Right lobe of liver (tissue), 6 donors: Measurements from ENCODE around the gene HSD17B2. TPM values are rescaled to one million over a fixed set of nuclear protein-coding genes. Genes with fewer than 3 reads are reported as not detected.

Experiments used
- ATAC-seq, 4 donors: fragments of 200-7000 bp; cut with Tn5 transposase; one replicate each; pipeline ENCODE4 v1.9.1; 2020; ENCODE audit warnings: mild to moderate bottlenecking in 4 of 4, moderate library complexity in 4 of 4
- DNase-seq, 3 donors: peaks; one replicate each; pipeline ENCODE4 v3.0.0-alpha.2; 2020
- H3K27ac ChIP-seq, 3 donors: fragments of 200-600 bp; one replicate each; pipeline ENCODE4 v1.8.0; 2022
- H3K27me3 ChIP-seq, 2 donors: fragments of 200-600 bp; one replicate each; pipeline ENCODE4 v1.8.0; 2022
- H3K36me3 ChIP-seq, 4 donors: fragments of 200-600 bp; sonication (generic) in 1 of 4; one replicate each; pipeline versions ENCODE4 v1.5.1 to v1.8.0; 2017 to 2022; ENCODE audit warnings: control low read depth in 1 of 4
- H3K4me1 ChIP-seq, 4 donors: fragments of 200-600 bp; sonication (generic) in 1 of 4; one replicate each; pipeline versions ENCODE4 v1.5.1 to v1.8.0; 2017 to 2022; ENCODE audit warnings: control low read depth in 1 of 4
- H3K4me3 ChIP-seq, 3 donors: fragments of 200-600 bp; one replicate each; pipeline ENCODE4 v1.8.0; 2022
- H3K9me3 ChIP-seq, 4 donors: fragments of 200-600 bp; sonication (generic) in 1 of 4; one replicate each; pipeline versions ENCODE4 v1.5.1 to v1.8.0; 2017 to 2022; ENCODE audit warnings: control low read depth in 1 of 4
- POLR2A ChIP-seq: fragments of 450-650 bp; IDR thresholded peaks from one replicate; pipeline ENCODE4 v1.6.1; 2017; ENCODE audit warnings: antibody characterized with exemption, mild to moderate bottlenecking
- WGBS: methylation state at CpG from one replicate; pipeline ENCODE4 v1.1.6; 2018; ENCODE audit warnings: low coverage, low lambda C conversion rate; ENCODE audit not compliant: insufficient coverage; ENCODE audit errors: missing lambda C conversion rate; 5-methylcytosine and 5-hydroxymethylcytosine counted together
- intact Hi-C, 2 donors: fragments of 100-400 bp; cut with DNase I; formaldehyde crosslinking; loops; one replicate each; pipeline versions ENCODE4 v1.11.2 to v1.14.1; 2022
- total RNA-seq, 6 experiments: library from RNA; depleted of rRNA in 2 of 6; stranded (reverse); fragments of >200 nt in 2 of 6; fragmentation: NEBNext Ultra II Directional in 3 of 6; extraction: Animal tissue kit (Norgen Biotek cat#: 25700) in 3 of 6; gene quantifications; one replicate each; pipeline versions ENCODE4 v1.1.0 to v1.2.4, GENCODE V29; 2016 to 2023
- TF ChIP-seq, protein P1 (sequence below), 4 donors: fragments of 200-600 bp in 3 of 4; fragments of 450-650 bp in 1 of 4; IDR thresholded peaks; one replicate each; pipeline versions ENCODE4 v1.5.1 to v1.8.0; 2016 to 2022; ENCODE audit warnings: antibody characterized with exemption in 4 of 4, mild to moderate bottlenecking in 2 of 4
- donor health status: DM: no; HTN: yes; CAD: no.
- donor health status: DM: no; HTN: no; CAD: no.
- donor health status: DM: no; HTN: no; CAD: no.
- donor health status: DM: no; HTN: yes; CAD: no.
- donor health status: DM: no; HTN: yes; CAD: no.

Gene HSD17B2
- total RNA-seq, 6 experiments from 2014 or later: 65.2 to 144 (median 84.7) TPM

GRCh38 chr16:81994485-81994884, 40.6 kb upstream of the HSD17B2 start:
- intact Hi-C loops: no loop called here
- Histone ChIP-seq H3K27me3 (no peaks in the 10 kb centered on the region), H3K4me3 (no peak overlapping the region), H3K4me1 (no peaks in the 10 kb centered on the region), H3K27ac (no peak overlapping the region), H3K9me3 (no peaks in the 10 kb centered on the region), H3K36me3 (peaks cover 0 to 6% (median 0%) of the 10 kb centered on the region in 4 donors)
- peak in 1 of 4 donors; percentile 40 for ATAC-seq
- WGBS: 91% methylated on average over 4 of the region's 5 CpGs
- DNase-seq: no peak
- TF ChIP-seq, protein P1, sequence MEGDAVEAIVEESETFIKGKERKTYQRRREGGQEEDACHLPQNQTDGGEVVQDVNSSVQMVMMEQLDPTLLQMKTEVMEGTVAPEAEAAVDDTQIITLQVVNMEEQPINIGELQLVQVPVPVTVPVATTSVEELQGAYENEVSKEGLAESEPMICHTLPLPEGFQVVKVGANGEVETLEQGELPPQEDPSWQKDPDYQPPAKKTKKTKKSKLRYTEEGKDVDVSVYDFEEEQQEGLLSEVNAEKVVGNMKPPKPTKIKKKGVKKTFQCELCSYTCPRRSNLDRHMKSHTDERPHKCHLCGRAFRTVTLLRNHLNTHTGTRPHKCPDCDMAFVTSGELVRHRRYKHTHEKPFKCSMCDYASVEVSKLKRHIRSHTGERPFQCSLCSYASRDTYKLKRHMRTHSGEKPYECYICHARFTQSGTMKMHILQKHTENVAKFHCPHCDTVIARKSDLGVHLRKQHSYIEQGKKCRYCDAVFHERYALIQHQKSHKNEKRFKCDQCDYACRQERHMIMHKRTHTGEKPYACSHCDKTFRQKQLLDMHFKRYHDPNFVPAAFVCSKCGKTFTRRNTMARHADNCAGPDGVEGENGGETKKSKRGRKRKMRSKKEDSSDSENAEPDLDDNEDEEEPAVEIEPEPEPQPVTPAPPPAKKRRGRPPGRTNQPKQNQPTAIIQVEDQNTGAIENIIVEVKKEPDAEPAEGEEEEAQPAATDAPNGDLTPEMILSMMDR (IDR thresholded peaks at IDR 0.05): peak in 1 of 4 donors; percentile 27
- no peak for TF ChIP-seq POLR2A

- DNase-seq: no peak
- 76% methylated on average over 3 of the region's 3 CpGs for whole genome bisulfite sequencing
- H3K9me3 ChIP-seq: no peaks in the 10 kb centered on the region
- intact Hi-C loops: no loop called here
- no peak for ATAC-seq
- H3K4me1 ChIP-seq: no peaks in the 10 kb centered on the region
- no peak overlapping the region for H3K4me3 ChIP-seq
- TF ChIP-seq, protein P1 (IDR thresholded peaks at IDR 0.05): no peak
- no peak for TF ChIP-seq POLR2A
- H3K27me3 ChIP-seq: no peaks in the 10 kb centered on the region
- no peak overlapping the region for H3K27ac ChIP-seq
- H3K36me3 ChIP-seq: peaks cover 0 to 14% (median 2%) of the 10 kb centered on the region in 4 donors
Observed at GRCh38 chr16:81995651-81996050, 39.4 kb upstream of the HSD17B2 start.

GRCh38 chr16:81996664-81997509, 38.2 kb upstream of the HSD17B2 start:
- ATAC-seq (peak; percentile 28 to 65 (median 52)), DNase-seq (no peak)
- peaks cover 0 to 14% (median 2%) of the 10 kb centered on the region in 4 donors for H3K36me3 ChIP-seq
- no peak overlapping the region for H3K27ac ChIP-seq
- H3K4me1 ChIP-seq: no peaks in the 10 kb centered on the region
- no peak overlapping the region for H3K4me3 ChIP-seq
- H3K27me3 ChIP-seq: no peaks in the 10 kb centered on the region
- H3K9me3 ChIP-seq: no peaks in the 10 kb centered on the region
- no peak for TF ChIP-seq POLR2A
- TF ChIP-seq, protein P1 (IDR thresholded peaks at IDR 0.05): peak in 1 of 4 donors; percentile 16
- 59% methylated on average over 8 of the region's 11 CpGs for WGBS
- intact Hi-C loops: no loop called here

GRCh38 chr16:81997738-81998137, 37.3 kb upstream of the HSD17B2 start:
- Histone ChIP-seq H3K4me3 (no peak overlapping the region), H3K27ac (no peak overlapping the region), H3K4me1 (no peaks in the 10 kb centered on the region), H3K36me3 (peaks cover 0 to 14% (median 2%) of the 10 kb centered on the region in 4 donors), H3K27me3 (no peaks in the 10 kb centered on the region), H3K9me3 (no peaks in the 10 kb centered on the region)
- intact Hi-C loops: no loop called here
- DNase-seq (no peak), ATAC-seq (peak in 2 of 4 donors; percentile 44 to 81)
- WGBS: 20% methylated on average over 2 of the region's 2 CpGs
- TF ChIP-seq POLR2A: no peak
- TF ChIP-seq, protein P1 (IDR thresholded peaks at IDR 0.05): no peak
